Prostate gland (tissue), 2 donors: ENCODE data around the gene PCOLCE2.

Experiments used
- POLR2A ChIP-seq: fragments of 450-650 bp; IDR thresholded peaks from one replicate; pipeline ENCODE4 v1.6.1; 2016; ENCODE audit warnings: antibody characterized with exemption, mild to moderate bottlenecking
- TF ChIP-seq, protein P1 (sequence below), 4 experiments: fragments of 200-600 bp in 2 of 4; fragments of 450-650 bp in 2 of 4; sonication (generic) in 2 of 4; IDR thresholded peaks; 1 replicate in 3 of 4; 2 replicates in 1 of 4; pipeline ENCODE4 v1.5.1; 2016 to 2019; ENCODE audit warnings: antibody characterized with exemption in 4 of 4, mild to moderate bottlenecking in 2 of 4, moderate library complexity in 2 of 4

DNA sequence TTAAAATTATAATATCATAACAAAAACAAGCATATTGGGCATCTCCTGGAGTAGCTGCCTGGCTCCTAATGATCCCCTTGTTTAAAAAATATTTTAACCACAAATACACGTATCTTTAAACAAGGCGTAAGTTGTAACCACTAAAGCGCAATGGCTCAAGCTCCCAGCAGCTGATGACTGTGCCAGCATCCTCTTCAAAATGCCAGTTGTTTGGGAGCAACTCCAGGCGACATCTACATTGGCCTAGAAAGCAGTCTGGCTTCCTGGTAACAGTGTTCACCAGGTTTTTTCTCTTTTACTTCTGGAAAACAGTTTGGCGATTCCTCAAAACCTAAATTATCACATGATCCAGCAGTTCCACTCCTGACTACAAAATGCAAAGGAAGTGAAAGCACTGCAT lies 13.8 kb downstream of the PCOLCE2 start:
- TF ChIP-seq, protein P1, sequence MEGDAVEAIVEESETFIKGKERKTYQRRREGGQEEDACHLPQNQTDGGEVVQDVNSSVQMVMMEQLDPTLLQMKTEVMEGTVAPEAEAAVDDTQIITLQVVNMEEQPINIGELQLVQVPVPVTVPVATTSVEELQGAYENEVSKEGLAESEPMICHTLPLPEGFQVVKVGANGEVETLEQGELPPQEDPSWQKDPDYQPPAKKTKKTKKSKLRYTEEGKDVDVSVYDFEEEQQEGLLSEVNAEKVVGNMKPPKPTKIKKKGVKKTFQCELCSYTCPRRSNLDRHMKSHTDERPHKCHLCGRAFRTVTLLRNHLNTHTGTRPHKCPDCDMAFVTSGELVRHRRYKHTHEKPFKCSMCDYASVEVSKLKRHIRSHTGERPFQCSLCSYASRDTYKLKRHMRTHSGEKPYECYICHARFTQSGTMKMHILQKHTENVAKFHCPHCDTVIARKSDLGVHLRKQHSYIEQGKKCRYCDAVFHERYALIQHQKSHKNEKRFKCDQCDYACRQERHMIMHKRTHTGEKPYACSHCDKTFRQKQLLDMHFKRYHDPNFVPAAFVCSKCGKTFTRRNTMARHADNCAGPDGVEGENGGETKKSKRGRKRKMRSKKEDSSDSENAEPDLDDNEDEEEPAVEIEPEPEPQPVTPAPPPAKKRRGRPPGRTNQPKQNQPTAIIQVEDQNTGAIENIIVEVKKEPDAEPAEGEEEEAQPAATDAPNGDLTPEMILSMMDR (IDR thresholded peaks at IDR 0.05), result no peak
- no peak for TF ChIP-seq POLR2A
